HepG2 (cell line): Measurements from ENCODE around the gene PCBD2. TPM values are rescaled to one million over a fixed set of nuclear protein-coding genes. Genes with fewer than 3 reads are reported as not detected.

Experiments used
- CBX5 ChIP-seq: sonication (generic); formaldehyde crosslinking; IDR thresholded peaks from 2 replicates; pipeline ENCODE4 v1.4.0; 2020; ENCODE audit warnings: missing genetic modification reagents, borderline replicate concordance
- DPF2 ChIP-seq: sonication (generic); formaldehyde crosslinking; IDR thresholded peaks from 2 replicates; pipeline ENCODE4 v1.4.0; 2020; ENCODE audit warnings: mild to moderate bottlenecking, low read depth, missing genetic modification reagents, borderline replicate concordance
- FIP1L1 ChIP-seq: fragments of 200-400 bp; formaldehyde crosslinking; IDR thresholded peaks from 2 replicates; pipeline ENCODE4 v1.6.1; 2018; ENCODE audit warnings: low read depth, mild to moderate bottlenecking, low read length, moderate library complexity, borderline replicate concordance; ENCODE audit not compliant: insufficient read depth
- HNF4A ChIP-seq: sonication (generic); formaldehyde crosslinking; IDR thresholded peaks from 2 replicates; pipeline ENCODE4 v1.4.0; 2020; ENCODE audit warnings: missing genetic modification reagents
- IRF2 ChIP-seq: IDR thresholded peaks from 2 replicates; pipeline ENCODE4 v1.6.1; 2018; ENCODE audit warnings: missing genetic modification reagents, missing compliant biosample characterization
- LCORL ChIP-seq, 2 experiments: fragments of 450-650 bp in 1 of 2; sonication (generic) in 1 of 2; formaldehyde crosslinking in 1 of 2; IDR thresholded peaks; 2 replicates each; pipeline versions ENCODE4 v1.5.0 to v1.6.1; 2017 to 2020; ENCODE audit warnings: antibody characterized with exemption in 1 of 2, missing genetic modification reagents in 1 of 2
- MIXL1 ChIP-seq: IDR thresholded peaks from 2 replicates; pipeline ENCODE4 v1.6.1; 2016
- NR2C2 ChIP-seq: sonication (generic); formaldehyde crosslinking; IDR thresholded peaks from 2 replicates; pipeline ENCODE4 v1.4.0; 2020; ENCODE audit warnings: missing genetic modification reagents, mild to moderate bottlenecking, moderate library complexity, borderline replicate concordance
- PAXIP1 ChIP-seq: sonication (generic); formaldehyde crosslinking; conservative IDR thresholded peaks from 2 replicates; pipeline ENCODE4 v1.4.0; 2020; ENCODE audit warnings: mild to moderate bottlenecking, missing genetic modification reagents, moderate library complexity
- U2AF1 ChIP-seq: fragments of 200-400 bp; formaldehyde crosslinking; optimal IDR thresholded peaks from 2 replicates; pipeline ENCODE3; 2017; ENCODE audit warnings: mild to moderate bottlenecking, low read depth, low read length
- ZBTB25 ChIP-seq: IDR thresholded peaks from 2 replicates; pipeline ENCODE4 v1.6.1; 2018; ENCODE audit warnings: missing genetic modification reagents
- ZNF280D ChIP-seq: sonication (generic); formaldehyde crosslinking; IDR thresholded peaks from 2 replicates; pipeline ENCODE4 v1.5.1; 2020; ENCODE audit warnings: mild to moderate bottlenecking, missing genetic modification reagents
- ZNF609 ChIP-seq: sonication (generic); formaldehyde crosslinking; IDR thresholded peaks from 2 replicates; pipeline ENCODE4 v1.4.0; 2020; ENCODE audit warnings: mild to moderate bottlenecking, missing genetic modification reagents, borderline replicate concordance
- polyA plus RNA-seq, 8 experiments: library from polyadenylated mRNA; depleted of rRNA in 3 of 8; stranded (reverse) in 7 of 8; unstranded in 1 of 8; fragments of >200 nt; fragmentation: Illumina TruSeq in 4 of 8; extraction: Trizol in 4 of 8; gene quantifications; 2 replicates each; pipeline versions ENCODE4 v1.2.1 to v1.2.3, GENCODE V29; 2011 to 2016; ENCODE audit warnings: low read depth in 4 of 8, missing spikeins in 1 of 8, mixed read lengths in 1 of 8; ENCODE audit not compliant: insufficient read depth in 1 of 8
- total RNA-seq, 5 experiments: library from RNA; depleted of rRNA; stranded (reverse); fragments of >200 nt; fragmentation: Illumina TruSeq; extraction: Trizol; gene quantifications; 2 replicates each; pipeline ENCODE4 v1.2.3, GENCODE V29; 2016; ENCODE audit warnings: low read depth in 1 of 5

Gene PCBD2
- total and polyA plus RNA-seq, 2 of the 13 experiments (the other 11 are each of a cell fraction or from before 2014, with no cell fraction given): 5.5 to 12.0 TPM

- TF ChIP-seq NR2C2 (CRISPR knock-in tag) (peak; percentile 75), ZNF280D (peak; percentile 78; the same call in 1 of the 2 replicates), ZNF609 (no peak), U2AF1 (no peak), ZBTB25 (CRISPR knock-in tag) (0 out of 2 replicates have a peak, but pooled peaks have one; percentile 49), HNF4A (CRISPR knock-in tag) (peak; percentile 84), PAXIP1 (CRISPR knock-in tag) (peak; percentile 55), CBX5 (CRISPR knock-in tag) (0 out of 2 replicates have a peak, but pooled peaks have one; percentile 32), FIP1L1 (no peak), MIXL1 (CRISPR knock-in tag) (0 out of 2 replicates have a peak, but pooled peaks have one; percentile 41), DPF2 (peak; percentile 28; the same call in 1 of the 2 replicates), LCORL (IDR thresholded peaks at IDR 0.05) (no peak), LCORL (CRISPR knock-in tag; IDR thresholded peaks at IDR 0.05) (0 out of 2 replicates have a peak, but pooled peaks have one; percentile 22), IRF2 (CRISPR knock-in tag) (0 out of 2 replicates have a peak, but pooled peaks have one; percentile 30)
Observed at GRCh38 chr5:134975078-134975715, 70.3 kb downstream of the PCBD2 start (continued).
